GM12875 (cell line): ENCODE results near the gene GTF2F1.
A peak's percentile ranks its signal among the peaks of the same experiment; 100 is the strongest.

Experiments
- H3K4me3 ChIP-seq: one replicate; pipeline ENCODE4 v1.5.1; 2011; ENCODE audit warnings: low read depth, low read length, control low read depth
- CTCF ChIP-seq: IDR thresholded peaks from 2 replicates; pipeline ENCODE4 v1.5.1; 2011; ENCODE audit warnings: low read depth, mild to moderate bottlenecking, control low read depth, inconsistent platforms, low read length, moderate library complexity, borderline replicate concordance; ENCODE audit not compliant: insufficient read depth

Gene GTF2F1

GRCh38 chr19:6415591-6416190 is 22.7 kb upstream of the GTF2F1 start:
- no peak overlapping the region for H3K4me3 ChIP-seq
- TF ChIP-seq CTCF, result no peak

GRCh38 chr19:6414793-6415590 is 22.0 kb upstream of the GTF2F1 start:
- no peak for TF ChIP-seq CTCF
- no peak overlapping the region for H3K4me3 ChIP-seq

- no peak overlapping the region for H3K4me3 ChIP-seq
- no peak for TF ChIP-seq CTCF
Observed at GRCh38 chr19:6413721-6414643, 21.0 kb upstream of the GTF2F1 start.

GRCh38 chr19:6413291-6413690 is 20.3 kb upstream of the GTF2F1 start:
- no peak for TF ChIP-seq CTCF
- no peak overlapping the region for H3K4me3 ChIP-seq

- TF ChIP-seq CTCF, result peak; percentile 75
- no peak overlapping the region for H3K4me3 ChIP-seq
Observed at GRCh38 chr19:6412447-6413091, 19.6 kb upstream of the GTF2F1 start.

- no peak for TF ChIP-seq CTCF
- H3K4me3 ChIP-seq, result no peak overlapping the region
Observed at GRCh38 chr19:6412061-6412446, 19.1 kb upstream of the GTF2F1 start.
